H7 (cell line): ENCODE results near the gene C10orf120. TPM values are rescaled to one million over a fixed set of nuclear protein-coding genes. Genes with fewer than 3 reads are reported as not detected.

Source experiments
- DNase-seq: peaks from one replicate; pipeline ENCODE4 v3.0.0; 2012
- H3K27me3 ChIP-seq: 2 replicates; pipeline ENCODE4 v1.6.0; 2011; ENCODE audit warnings: mild to moderate bottlenecking, low read length; ENCODE audit not compliant: control insufficient read depth, insufficient read depth
- H3K36me3 ChIP-seq: replicated peaks from 2 replicates; pipeline ENCODE4 v1.5.1; 2011; ENCODE audit warnings: low read length; ENCODE audit not compliant: control insufficient read depth, insufficient read depth
- H3K4me3 ChIP-seq: 2 replicates; pipeline ENCODE4 v1.5.1; 2011; ENCODE audit warnings: low read depth, mild to moderate bottlenecking, control low read depth, low read length, moderate library complexity; ENCODE audit not compliant: insufficient read depth
- total RNA-seq: library from RNA; depleted of rRNA; stranded (reverse); fragments of >200 nt; shearing (Covaris generic); gene quantifications from 2 replicates; pipeline ENCODE4 v1.2.3, GENCODE V29; 2014; rRNA removed

C10orf120 gene
- total RNA-seq, 1 experiment from 2014 or later, result not detected

DNA sequence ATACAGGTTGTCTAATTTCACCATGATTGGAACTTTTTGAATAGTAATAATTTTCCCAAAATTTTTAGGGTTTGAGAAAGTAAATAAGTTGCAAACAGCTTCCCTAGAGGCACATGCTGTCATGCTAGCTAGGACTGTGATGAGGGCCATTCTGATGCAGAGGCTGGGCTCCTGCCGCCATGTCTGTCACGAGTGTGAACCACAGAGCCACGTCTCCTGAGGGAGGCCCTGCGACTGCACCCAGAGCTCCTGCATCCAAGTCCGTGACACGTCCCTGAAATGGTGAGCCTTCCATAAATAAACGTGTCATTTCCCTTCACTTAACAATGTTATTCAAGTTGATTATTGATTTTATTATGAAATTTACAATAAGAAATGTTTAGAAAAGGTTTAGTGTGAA, 40.0 kb downstream of the C10orf120 start:
- Histone ChIP-seq H3K4me3 (no peak overlapping the region), H3K27me3 (no peaks in the 10 kb centered on the region), H3K36me3 (no peaks in the 10 kb centered on the region)
- no peak for DNase-seq

DNA sequence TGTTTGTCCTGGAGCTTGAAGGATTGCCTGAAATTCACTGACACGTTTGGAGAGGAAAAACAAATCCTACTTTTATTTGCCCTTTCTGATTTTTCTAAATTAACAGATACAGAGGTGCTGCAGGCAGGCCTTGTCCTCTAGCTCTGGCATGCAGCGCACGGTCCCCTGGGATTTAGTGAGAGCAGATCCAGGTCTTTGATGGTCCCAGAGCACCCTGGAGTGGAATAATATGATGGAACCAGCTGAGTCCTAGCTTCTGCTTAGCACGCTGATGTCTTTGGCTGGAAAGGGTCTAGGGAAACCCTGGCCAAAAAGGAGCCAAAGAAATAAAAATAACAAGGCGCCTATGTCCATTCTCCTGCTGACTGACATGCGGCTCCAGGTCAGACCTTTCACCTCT, 40.5 kb downstream of the C10orf120 start:
- no peaks in the 10 kb centered on the region for H3K36me3 ChIP-seq
- no peaks in the 10 kb centered on the region for H3K27me3 ChIP-seq
- H3K4me3 ChIP-seq, result no peak overlapping the region
- DNase-seq, result no peak

DNA sequence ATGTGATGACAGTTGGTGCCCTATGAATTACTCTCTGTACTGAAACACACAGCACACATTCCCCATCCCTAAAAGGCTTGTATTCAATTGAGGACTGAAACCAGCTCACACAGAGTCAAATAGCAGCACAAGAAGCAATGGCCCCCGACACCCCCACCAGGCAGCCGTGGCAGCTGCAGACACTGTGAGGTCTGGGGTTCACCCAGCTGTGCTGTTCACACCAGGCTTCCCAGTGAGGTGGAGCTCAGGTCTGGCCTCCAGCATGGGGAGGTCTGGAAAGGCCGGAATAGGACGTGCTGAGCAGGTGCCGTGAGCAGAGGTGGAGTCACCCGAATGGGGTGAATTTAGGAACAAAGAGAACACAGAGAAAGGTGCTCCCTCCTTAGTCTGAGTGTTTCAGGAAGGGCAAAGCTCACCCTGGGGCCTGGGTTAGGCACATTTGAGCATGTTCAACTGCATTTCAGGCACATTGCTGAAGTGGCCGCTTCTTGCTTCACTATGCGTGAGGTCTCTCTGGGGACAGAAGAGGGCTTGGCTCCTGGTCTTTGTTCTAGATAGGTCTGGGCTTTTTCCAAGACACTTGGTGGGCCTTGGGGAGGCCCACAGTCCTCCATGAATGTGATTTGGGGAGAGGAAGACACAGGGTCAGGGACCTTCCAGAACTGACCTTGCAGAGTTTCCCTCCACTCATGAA, 41.1 kb downstream of the C10orf120 start:
- no peak for DNase-seq
- no peaks in the 10 kb centered on the region for H3K36me3 ChIP-seq
- no peak overlapping the region for H3K4me3 ChIP-seq
- no peaks in the 10 kb centered on the region for H3K27me3 ChIP-seq

DNA sequence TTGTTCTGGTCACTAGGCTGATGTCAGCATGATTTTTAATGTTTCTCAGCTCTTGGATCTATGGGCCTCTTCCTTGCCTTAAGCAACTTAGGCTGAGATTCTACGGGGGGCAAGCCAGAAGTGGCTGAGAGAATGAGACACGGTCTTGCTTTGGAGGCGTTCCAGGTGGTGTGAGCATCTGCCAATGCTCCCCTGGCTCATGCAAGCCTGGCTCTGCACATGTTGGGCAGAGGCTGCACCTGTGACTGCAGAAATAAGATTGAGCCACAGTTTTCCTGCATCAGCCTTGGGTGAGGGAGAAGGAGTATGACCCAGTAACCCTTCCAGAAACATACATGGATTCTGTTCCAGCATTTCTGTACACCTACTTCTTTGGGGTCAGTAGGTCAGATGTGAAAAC, 41.9 kb downstream of the C10orf120 start:
- H3K4me3 ChIP-seq, result no peak overlapping the region
- no peaks in the 10 kb centered on the region for H3K27me3 ChIP-seq
- no peak for DNase-seq
- H3K36me3 ChIP-seq, result no peaks in the 10 kb centered on the region

DNA sequence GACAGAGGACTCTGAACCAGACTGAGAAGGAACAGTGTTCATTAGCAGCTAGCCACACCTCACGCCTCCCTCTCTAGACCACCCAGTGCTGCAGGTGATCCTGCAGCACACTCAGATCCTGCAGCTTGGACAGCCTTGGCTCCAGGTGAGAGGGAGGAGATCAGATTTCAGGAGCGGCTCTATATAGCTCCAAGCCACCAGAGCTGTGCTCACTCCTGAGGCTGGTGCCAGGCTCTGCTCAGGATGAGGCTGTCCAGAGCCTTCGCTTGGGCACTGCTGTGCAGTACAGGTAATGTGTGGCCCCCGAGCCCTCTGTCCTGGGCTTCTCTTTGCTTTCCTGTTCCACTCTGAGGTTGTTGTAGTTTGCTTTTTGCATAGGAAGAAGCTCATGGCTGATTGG, 42.4 kb downstream of the C10orf120 start:
- Histone ChIP-seq H3K27me3 (no peaks in the 10 kb centered on the region), H3K36me3 (no peaks in the 10 kb centered on the region), H3K4me3 (no peak overlapping the region)
- DNase-seq, result no peak

DNA sequence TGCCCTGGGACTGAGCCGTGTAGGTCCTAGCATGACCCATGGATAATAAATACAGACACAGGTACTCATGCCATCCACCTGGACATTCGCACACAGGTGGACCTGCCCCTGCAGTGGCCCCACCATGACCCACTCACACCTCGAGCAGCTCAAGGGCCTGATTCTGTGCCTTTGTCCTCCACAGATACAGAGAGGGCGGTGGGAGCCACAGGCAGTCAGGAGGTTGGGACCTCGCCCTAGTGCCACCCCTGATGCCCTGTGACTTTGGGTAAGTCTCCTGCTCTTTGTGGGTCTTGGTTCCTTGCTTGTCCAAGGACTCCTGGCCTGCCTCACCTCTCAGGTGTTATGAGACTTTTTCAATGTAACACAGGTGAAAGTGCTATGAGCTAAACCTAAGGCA, 42.9 kb downstream of the C10orf120 start:
- DNase-seq, result no peak
- H3K4me3 ChIP-seq, result no peak overlapping the region
- H3K27me3 ChIP-seq, result no peaks in the 10 kb centered on the region
- H3K36me3 ChIP-seq, result no peaks in the 10 kb centered on the region

DNA sequence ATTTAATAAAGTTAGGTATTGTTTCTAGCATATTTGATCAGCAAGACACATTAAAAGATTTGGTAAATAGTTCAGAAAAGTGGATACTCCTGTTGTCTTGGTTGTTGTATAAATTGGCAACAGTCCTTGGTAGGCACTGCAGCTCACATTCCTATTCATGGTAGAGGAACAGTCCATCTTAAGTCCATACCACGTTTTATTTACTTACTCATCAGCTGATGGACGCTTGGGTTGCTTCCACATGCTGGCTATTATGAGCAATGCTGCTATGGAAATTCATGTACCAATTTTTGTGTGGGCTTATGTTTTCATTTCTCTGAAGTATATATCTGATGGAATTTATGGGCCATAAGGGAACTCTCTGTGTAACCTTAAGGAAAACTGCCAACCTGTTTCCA, 43.3 kb downstream of the C10orf120 start:
- Histone ChIP-seq H3K4me3 (no peak overlapping the region), H3K36me3 (no peaks in the 10 kb centered on the region), H3K27me3 (no peaks in the 10 kb centered on the region)
- DNase-seq, result no peak

DNA sequence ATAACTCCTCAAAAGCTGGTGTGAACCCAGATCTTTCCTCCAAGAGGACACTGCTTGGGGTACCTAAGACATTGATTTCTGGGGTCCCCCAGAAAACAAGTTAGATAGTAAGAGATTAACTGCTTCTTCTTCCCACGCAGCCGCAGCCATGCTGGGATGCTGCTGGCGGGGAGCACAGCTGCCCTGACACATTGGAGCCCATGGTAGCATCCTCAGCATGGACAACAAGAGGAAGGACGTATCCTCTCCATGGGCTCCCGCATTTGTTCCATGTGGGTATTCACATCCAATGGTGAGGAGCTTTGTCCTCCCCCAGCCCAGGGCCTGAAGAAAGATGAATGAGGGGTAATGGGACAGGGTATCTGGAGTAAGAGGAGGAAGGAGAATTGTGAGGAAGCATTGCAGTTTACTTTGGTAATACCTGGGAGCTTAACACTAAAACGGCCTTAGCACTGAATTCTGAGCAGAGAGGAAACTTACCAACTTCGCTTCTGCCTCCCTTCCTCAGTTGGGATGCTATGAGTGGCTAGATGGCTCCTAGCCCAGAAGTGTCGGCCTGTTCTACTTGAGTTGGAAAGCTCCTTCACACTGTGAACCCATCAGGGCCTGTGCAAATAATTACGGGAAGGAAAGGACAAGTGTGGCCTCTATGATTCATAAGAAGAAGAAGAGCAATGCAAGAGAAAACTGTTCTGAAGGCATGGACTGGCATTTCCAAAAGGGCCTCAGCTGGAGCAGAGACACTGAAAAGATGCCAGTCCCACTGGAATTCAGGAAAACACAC, 43.9 kb downstream of the C10orf120 start:
- Histone ChIP-seq H3K27me3 (no peaks in the 10 kb centered on the region), H3K36me3 (no peaks in the 10 kb centered on the region), H3K4me3 (no peak overlapping the region)
- no peak for DNase-seq

DNA sequence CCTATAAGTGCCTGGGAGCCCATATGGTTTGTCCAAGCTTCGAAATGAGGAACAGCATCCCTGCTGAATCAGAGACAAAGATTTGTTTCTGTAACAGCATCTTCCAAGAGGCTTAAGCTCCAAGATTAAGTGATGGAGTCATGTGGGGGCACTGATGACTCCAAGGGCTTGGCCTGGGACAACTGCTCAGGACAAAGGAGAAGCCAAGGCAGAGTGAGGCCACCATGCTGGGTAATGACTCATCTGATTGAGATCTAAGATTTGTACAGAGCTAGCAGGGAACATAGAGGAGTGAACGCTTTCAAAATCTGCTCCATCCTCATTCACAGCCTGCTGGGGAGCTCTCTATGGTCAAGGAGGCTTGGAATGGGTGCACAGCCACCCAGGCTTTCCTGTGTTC, 49.3 kb downstream of the C10orf120 start:
- Histone ChIP-seq H3K36me3 (no peaks in the 10 kb centered on the region), H3K27me3 (no peaks in the 10 kb centered on the region), H3K4me3 (no peak overlapping the region)
- DNase-seq, result no peak

DNA sequence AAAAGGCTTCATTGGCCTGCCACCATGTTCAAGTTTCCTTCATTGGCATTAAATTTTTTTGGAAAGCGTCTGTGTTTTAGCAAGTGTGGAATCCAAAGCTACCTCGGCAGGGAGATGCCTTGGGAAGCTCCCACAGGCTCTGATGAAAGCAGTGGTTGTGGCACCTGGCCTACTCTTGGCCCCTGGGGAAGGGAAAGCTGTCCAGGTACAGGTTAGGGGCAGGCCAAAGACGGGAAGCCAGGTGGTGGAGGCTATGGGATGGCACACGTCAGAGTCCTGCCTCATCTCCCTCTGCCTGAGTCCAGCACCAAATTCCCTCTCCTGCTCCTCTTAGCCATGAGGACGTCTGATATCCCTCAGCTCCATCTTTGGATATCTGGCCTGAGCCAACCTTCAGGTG, 49.7 kb downstream of the C10orf120 start:
- Histone ChIP-seq H3K4me3 (no peak overlapping the region), H3K27me3 (no peaks in the 10 kb centered on the region), H3K36me3 (no peaks in the 10 kb centered on the region)
- no peak for DNase-seq

DNA sequence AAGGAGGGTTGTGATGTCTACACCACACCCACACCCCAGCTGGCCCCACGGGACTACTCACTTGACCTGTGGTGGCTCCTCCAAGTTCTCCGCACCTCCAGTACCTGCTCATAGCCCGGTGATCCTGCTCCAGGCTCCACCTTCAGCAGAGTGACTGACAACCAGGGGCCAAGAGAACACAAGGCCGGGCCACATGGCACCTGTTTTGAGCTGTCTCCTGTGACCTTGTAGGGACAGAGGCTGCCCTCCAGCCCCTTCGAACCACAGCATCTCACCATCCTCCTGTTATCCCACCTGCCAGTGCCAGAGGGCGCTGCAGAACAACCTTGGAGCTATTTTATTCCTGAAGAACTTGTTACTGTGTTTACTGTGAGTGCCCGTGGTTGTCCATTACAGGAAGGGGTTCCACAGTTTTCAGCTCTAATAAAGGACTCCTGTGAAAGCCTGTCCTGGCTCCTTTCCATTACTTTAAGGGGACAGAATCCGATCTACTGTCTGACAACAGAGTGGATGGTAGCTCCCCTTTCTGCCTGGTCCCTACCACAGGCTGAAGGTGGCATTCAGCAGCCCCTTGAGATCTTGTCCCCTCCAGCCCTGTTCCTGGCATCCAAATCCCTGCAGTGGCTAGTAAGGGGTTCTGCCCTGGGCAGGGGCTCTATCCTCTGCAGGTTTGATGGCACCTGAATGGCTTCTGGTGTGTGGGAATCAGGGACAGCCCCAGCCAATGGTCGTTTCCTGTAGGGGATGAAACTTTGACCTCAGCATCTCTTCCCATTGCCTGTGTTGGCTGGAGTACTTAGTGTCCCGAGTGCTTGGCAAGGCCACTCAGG, 50.8 kb downstream of the C10orf120 start:
- Histone ChIP-seq H3K4me3 (no peak overlapping the region), H3K27me3 (no peaks in the 10 kb centered on the region), H3K36me3 (no peaks in the 10 kb centered on the region)
- peak; percentile 84 for DNase-seq

Other genes with a start within 250 kb of the C10orf120 start
- gene ARMS2, start 245.2 kb downstream of the C10orf120 start, total RNA-seq, result not detected in 2 replicates
- gene HTRA1, start 238.3 kb downstream of the C10orf120 start, total RNA-seq, result 11.5 and 14.5 TPM in 2 replicates
- gene DMBT1, start 139.1 kb downstream of the C10orf120 start, total RNA-seq, result 0.04 and 0.10 TPM in 2 replicates
- 0.11 and 1.1 TPM in 2 replicates for gene CUZD1, start 146.0 kb upstream of the C10orf120 start, total RNA-seq
- gene FAM24B, start 179.7 kb upstream of the C10orf120 start, total RNA-seq, result 0.85 and 4.8 TPM in 2 replicates
- gene FAM24A, start 210.8 kb upstream of the C10orf120 start, total RNA-seq, result not detected in 2 replicates